Neural cell (in vitro differentiated cells): Measurements from ENCODE around the gene BLNK.
"Not testable (repeated sequence)": the region's sequence is repeated elsewhere in the genome, so short reads cannot be mapped to it uniquely, and the experiment has no call there.

Source experiments
- CTCF ChIP-seq: fragments of 450-650 bp; IDR thresholded peaks from 2 replicates; pipeline ENCODE4 v1.5.1; 2014; ENCODE audit warnings: antibody characterized with exemption, mild to moderate bottlenecking, moderate library complexity; ENCODE audit not compliant: poor library complexity, severe bottlenecking
- EP300 ChIP-seq: fragments of 450-650 bp; conservative IDR thresholded peaks from 2 replicates; pipeline ENCODE4 v1.6.1; 2014; ENCODE audit warnings: antibody characterized with exemption, mild to moderate bottlenecking, moderate library complexity; ENCODE audit not compliant: poor library complexity, severe bottlenecking
- EZH2 ChIP-seq: fragments of 200-600, 300-800 bp; shearing (Covaris generic), sonication (generic); IDR thresholded peaks from 2 replicates; pipeline ENCODE4 v1.6.1; 2014; ENCODE audit warnings: antibody characterized with exemption, low read length, borderline replicate concordance, mild to moderate bottlenecking; ENCODE audit not compliant: insufficient read depth, poor library complexity, severe bottlenecking
- MXI1 ChIP-seq: fragments of 450-650 bp; conservative IDR thresholded peaks from 2 replicates; pipeline ENCODE4 v1.6.1; 2014; ENCODE audit warnings: antibody characterized with exemption, mild to moderate bottlenecking; ENCODE audit not compliant: poor library complexity, severe bottlenecking
- POLR2AphosphoS5 ChIP-seq: IDR thresholded peaks from 2 replicates; pipeline ENCODE4 v1.6.1; 2012
- TAF1 ChIP-seq: IDR thresholded peaks from 2 replicates; pipeline ENCODE4 v1.6.1; 2012; ENCODE audit warnings: low read depth
- TF ChIP-seq, protein P1 (sequence below): IDR thresholded peaks from 2 replicates; pipeline ENCODE4 v1.6.1; 2012; ENCODE audit warnings: borderline replicate concordance

DNA sequence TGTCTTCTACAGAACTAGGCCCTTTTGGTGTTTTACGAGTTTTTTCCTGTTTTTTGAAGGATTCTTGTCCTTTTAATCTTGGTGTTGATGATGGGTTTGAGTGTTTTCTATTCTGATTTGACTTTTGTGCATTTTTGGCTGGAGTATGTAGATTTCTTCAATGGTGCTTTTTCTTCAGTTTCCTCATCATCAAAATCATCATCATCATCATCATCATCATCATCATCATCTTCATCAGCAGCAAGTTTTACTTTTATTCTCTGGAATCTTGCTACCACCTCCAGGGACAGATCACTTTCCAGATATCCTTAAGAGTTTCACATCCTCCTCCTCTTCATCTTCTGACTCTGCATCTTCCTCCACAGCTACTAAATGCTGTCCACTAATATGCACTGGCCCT, 81.9 kb downstream of the BLNK start:
- TF ChIP-seq CTCF, POLR2AphosphoS5, EP300, TAF1, MXI1, EZH2: not testable (repeated sequence)
- TF ChIP-seq, protein P1, sequence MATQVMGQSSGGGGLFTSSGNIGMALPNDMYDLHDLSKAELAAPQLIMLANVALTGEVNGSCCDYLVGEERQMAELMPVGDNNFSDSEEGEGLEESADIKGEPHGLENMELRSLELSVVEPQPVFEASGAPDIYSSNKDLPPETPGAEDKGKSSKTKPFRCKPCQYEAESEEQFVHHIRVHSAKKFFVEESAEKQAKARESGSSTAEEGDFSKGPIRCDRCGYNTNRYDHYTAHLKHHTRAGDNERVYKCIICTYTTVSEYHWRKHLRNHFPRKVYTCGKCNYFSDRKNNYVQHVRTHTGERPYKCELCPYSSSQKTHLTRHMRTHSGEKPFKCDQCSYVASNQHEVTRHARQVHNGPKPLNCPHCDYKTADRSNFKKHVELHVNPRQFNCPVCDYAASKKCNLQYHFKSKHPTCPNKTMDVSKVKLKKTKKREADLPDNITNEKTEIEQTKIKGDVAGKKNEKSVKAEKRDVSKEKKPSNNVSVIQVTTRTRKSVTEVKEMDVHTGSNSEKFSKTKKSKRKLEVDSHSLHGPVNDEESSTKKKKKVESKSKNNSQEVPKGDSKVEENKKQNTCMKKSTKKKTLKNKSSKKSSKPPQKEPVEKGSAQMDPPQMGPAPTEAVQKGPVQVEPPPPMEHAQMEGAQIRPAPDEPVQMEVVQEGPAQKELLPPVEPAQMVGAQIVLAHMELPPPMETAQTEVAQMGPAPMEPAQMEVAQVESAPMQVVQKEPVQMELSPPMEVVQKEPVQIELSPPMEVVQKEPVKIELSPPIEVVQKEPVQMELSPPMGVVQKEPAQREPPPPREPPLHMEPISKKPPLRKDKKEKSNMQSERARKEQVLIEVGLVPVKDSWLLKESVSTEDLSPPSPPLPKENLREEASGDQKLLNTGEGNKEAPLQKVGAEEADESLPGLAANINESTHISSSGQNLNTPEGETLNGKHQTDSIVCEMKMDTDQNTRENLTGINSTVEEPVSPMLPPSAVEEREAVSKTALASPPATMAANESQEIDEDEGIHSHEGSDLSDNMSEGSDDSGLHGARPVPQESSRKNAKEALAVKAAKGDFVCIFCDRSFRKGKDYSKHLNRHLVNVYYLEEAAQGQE, result not testable (repeated sequence)
